GM18505 (cell line): ENCODE results near the gene GRIA3.

Experiments
- ATAC-seq: cut with Tn5 transposase; IDR thresholded peaks from one replicate; pipeline ENCODE4 v1.9.1; 2021; ENCODE audit not compliant: unreplicated experiment
- POLR2A ChIP-seq: IDR thresholded peaks from 4 replicates; pipeline ENCODE4 v1.6.1; 2011; ENCODE audit warnings: borderline replicate concordance; ENCODE audit not compliant: insufficient read depth, insufficient read length; ENCODE audit errors: extremely low read depth

The GRIA3 gene

DNA sequence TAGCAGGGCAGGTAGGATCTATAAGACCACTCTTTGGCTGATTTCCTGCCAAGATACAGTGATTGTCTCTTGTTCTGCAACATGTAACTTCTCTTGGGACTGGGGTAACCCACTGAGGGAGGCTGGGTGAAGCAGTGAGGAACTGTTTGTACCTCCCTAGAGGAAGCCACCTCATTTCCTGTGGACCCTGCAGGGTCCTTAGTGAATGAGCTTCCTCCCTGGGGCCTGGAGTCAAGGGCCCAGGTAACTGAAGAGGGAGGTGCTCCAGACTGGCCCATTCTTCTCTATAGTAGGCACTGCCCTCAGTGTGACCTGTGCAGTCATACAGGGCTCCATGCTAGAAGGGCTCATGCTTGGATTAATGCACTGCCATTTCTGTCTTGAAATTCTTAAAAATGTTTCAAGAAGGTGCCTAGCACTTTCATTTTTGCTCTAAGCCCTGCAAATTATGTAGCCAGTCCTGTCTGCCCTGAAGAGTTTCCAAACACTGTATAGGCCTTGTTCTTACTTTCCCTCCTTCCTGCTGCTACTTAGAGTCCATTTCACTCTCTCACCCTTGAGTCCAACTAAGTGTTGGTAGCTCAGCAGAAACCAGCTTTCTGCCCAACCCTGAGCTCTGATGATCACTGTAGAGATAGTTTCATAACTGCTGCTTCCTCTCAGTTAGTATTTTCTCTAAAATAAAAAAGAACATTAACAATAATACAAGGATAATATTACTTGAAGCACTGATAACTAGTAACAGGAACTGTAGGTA lies 8.5 kb upstream of the GRIA3 start:
- no peak for TF ChIP-seq POLR2A
- ATAC-seq, result no peak

DNA sequence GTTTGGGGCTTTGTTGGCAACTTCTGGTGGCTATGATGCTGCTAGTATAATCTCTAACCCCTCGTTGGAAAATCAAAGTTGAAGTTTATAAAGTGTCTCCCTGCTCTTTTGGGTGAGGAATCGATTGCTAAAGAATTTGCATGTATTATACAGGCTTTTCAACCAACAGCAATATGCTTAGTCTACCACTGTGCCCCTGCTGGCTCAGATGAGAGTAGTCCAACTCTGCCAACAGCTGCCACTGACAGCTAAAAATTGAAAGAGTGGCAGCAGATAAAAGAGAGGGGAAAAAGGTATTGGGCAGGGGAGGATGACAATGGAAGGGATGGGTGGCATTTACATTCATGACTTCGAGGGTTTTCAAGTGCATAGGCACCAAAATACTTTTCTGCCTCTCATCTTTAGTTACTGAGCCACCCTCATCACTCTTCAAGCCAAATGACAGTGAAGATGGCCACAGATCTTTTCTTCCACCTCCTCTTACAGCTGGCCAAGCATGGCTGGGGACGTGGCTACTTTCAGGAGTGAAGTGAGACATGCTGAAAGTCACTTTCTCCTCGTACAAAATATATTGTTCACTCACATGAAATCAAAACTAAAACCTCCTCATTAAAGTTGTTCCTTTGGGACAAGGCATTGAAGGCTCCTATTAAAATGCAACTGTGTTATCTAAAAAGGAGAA lies 2.7 kb upstream of the GRIA3 start:
- no peak for TF ChIP-seq POLR2A
- no peak for ATAC-seq

DNA sequence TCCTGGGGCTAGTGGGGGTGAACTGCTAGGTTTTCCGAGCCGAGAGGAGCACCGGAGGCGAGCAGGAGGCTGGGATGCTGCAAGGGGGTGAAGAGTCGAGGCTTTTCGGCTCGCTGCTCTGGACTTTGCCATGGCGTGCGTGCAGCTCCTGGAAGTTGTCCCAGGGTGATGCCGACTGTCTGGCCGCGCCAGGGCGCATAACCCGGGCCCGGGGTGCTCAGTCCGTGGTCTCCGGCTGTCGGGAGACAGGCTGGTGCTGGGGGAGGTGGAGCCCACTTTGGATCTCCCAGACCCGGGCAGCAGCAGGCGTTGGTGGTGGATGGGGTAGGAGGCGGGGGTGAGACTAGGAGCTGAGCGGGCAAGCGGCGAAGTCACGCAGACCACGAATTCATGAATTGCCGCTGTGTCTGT lies 793 bp downstream of the GRIA3 start:
- no peak for ATAC-seq
- TF ChIP-seq POLR2A, result no peak

DNA sequence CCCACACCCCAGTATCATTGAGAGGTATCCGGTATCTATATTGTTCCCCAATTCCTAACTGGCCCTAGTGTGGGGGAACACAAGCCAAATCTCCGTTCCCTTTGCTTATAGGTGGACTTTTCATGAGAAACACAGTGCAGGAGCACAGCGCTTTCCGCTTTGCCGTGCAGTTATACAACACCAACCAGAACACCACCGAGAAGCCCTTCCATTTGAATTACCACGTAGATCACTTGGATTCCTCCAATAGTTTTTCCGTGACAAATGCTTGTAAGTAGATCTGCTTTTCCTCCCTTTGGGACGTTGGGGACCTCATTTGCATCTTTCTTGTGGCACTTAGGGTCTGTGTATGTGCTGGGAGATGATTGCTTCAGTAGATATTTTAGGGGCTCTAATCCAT lies 1.6 kb downstream of the GRIA3 start:
- no peak for TF ChIP-seq POLR2A
- ATAC-seq, result no peak

DNA sequence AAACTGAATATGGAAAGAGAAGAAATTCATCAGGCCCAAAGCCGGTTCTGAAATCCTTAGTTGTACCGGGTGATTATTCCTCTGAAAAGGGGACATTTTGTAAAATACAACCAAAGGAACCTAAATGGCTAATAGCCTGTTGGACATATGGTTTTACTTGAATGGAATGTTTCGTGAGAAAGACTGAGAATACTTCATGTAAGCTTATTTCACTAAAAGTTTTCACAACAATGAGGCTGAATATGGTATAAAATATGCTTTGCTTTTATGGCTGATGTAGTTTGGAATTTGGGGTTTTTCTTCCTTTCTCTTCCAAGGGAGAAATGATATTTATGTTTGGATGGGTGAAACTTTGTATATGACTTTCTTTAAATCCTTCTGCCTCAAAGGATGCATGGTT lies 2.7 kb downstream of the GRIA3 start:
- no peak for ATAC-seq
- no peak for TF ChIP-seq POLR2A

DNA sequence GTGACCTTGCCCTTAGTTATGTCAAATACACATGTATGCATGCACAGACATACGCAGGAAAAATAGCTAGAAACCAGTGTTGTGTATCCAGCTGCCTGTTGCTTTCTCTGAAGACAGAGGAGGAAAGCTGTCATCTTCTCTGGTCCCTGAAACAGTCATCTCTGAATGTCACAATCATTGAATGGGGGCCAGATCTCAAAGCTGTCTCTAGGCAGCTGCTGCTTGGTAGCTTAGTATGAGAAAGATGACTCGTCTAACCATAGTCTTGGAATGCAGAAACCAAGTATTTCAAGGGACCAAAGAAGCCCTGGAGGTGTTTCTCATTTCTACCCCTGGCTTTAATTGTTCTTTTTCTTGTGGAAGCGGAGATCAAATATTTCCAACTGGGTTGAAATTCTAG lies 4.0 kb downstream of the GRIA3 start:
- TF ChIP-seq POLR2A, result no peak

DNA sequence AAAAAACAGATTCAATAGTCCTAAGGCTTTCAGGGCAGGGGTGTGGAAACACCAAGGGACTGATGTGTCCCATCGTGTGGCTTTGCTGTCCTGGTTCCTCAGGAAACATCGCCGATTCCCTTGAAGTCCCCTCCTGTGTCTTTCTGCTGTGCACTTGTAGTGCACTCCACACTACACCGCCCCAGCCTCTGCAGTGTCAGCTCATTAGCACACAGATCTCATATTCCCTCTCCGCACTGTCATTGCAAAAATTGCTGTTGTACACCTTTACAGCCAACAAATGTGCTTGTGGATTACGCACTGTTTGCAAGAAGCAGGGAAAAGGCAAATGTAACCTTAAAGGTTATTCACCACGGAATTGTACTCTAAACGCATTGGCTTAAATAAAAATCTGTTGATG lies 5.3 kb downstream of the GRIA3 start:
- ATAC-seq, result no peak
- no peak for TF ChIP-seq POLR2A

More for the DNA sequence above, 4.0 kb downstream of the GRIA3 start:
- ATAC-seq, result no peak

DNA sequence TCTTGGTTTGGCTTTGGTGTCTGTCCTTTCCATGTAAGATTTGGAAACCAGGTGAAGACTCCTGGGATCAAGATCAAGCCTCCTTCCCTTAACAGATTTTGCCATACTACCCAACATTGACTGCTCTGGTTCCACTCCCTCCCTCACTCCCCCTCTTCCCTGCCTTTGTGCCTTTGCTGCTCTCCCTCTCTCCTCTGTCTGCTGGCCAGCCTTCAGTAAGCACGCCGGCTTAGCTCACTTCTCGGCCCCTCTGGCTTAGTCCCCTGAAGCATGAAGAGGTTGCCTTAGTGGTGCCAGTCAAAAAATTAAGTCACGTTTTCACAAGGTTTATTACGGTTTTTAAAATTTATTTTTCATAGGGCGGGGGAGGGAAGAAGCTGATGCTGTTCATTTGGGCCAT lies 6.0 kb downstream of the GRIA3 start:
- no peak for ATAC-seq
- TF ChIP-seq POLR2A, result no peak

DNA sequence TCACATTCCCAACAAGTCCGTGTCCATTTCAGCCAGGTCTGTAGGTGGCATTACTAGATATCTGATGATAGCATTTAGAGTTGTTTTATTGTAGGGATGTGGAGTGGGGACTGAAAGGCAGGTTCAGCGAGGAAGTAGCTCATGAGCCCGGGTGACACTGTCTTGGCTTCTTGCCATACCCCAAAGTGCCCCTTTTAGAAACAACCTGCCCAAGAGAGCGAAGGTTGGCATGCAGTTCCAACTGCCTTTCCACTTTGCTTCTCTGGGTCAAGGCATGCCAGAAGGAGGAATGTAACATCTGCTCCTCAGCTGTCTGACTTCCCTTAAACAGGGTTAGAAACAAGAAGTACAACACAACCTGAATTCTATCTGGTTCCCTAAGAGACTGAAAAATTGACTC lies 9.0 kb downstream of the GRIA3 start:
- no peak for TF ChIP-seq POLR2A
- ATAC-seq, result no peak

DNA sequence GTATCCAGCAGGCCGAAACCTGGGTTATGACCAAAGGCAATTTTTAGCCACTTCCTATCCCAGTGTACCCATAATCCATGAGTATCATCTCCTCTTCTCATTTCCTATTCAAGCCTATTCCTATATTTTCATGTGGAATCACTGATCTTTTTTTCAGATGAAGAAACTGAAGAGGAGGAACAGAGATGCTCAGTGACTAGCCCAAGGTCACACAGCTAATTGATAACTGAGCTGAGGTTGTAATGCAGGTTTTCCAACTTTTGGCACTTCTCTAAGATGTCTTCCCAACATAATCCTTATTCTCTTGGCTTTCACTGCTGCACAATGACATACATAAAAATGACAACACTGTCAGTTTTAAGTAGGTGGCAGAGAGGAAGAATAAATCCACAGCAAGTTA lies 15.3 kb downstream of the GRIA3 start:
- ATAC-seq, result no peak
- TF ChIP-seq POLR2A, result no peak

DNA sequence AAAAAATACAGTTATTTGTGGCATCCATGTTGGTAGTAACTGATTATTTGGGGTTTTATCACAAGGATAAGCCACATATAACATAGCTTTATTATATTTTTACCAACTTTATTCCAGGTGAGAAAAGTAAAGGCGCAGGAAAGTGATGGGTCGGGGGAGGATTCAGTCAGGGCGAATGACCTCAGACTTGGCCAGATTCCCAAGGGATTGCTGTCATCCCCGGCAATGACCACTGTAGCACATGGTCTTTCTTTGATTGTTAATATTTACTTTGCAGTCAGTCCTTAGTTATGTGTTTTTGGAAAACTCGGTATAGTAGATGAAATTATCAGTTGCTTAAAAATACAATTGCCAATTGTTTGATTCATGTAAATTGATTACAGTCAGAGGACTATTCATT lies 17.6 kb downstream of the GRIA3 start:
- no peak for TF ChIP-seq POLR2A

DNA sequence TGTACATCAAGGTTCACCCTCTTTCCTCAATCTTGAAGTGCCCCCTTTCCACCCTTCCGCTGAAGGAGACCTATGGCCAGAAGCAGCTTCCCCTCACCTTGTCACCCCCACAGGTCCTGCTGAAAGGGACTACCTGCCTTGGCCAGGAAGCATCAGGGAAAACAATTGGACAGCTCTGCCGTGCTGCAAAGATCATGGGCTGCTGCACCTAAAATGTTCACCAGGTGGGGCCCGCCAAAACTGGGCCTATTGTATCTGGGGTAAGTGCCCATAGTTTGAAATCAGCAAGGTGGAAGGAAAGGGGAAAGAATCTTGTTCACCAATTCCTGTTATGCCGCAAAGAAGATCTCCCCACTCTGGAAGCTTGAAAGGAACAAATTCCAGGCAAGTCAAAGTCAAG lies 18.4 kb downstream of the GRIA3 start:
- ATAC-seq, result no peak
- no peak for TF ChIP-seq POLR2A

More for the DNA sequence above, 17.6 kb downstream of the GRIA3 start:
- ATAC-seq, result no peak

DNA sequence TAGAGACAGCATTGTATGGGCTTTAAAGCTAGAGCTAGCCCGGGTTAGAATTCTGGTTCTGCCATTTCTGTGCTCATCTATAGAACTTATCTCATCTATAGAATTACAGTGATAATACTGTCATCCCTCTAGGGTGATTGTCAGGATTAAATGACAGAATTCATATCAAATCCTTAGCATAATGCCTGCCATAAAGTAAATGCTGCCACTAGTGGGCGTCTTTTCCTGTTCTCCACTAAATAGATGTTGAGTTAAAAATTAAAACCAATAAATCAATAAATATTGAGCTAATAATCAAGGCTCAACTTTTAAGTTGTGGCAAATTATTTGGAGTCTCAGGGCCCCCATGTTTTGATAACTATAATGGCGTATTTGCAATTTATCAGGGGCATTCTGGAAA lies 19.7 kb downstream of the GRIA3 start:
- ATAC-seq, result no peak
- no peak for TF ChIP-seq POLR2A

DNA sequence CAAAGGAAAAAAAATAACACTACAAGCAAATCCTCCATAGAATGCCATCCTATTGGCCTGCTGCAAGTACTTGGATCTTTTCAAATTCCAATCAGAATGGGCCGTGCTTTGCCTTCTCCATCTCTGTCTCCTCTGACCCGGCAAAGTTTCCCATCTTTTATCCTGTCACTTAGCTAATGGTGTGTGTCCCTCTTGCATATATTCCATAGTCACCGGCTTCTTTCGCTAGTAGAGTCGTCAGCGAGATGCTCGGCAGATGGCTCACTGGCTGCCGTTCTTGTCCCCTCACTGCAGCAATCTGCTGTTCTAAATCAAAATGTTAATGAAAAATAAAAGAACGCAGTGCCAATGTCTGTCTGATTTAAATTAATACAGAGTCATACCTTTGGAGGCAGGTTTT lies 22.1 kb downstream of the GRIA3 start:
- no peak for ATAC-seq
- no peak for TF ChIP-seq POLR2A

DNA sequence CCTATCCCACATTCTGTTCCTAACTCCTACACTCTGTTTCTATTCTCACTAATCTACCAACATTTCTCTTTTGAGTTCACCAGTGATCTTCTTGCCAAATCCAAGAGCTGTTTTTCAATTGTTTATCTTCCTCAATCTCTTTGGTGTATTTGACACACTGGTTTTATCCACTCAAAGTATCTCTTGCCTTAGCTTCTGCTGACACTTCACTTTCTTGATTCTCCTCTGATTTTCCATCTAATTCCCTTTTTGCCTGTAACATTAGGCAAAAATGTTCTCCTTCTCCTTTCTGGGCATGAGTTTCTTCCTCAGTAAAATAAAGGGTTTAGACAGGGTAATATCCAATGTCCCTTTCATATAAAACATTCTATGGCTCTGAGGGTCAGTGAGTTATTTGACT lies 26.2 kb downstream of the GRIA3 start:
- ATAC-seq, result no peak
- TF ChIP-seq POLR2A, result no peak

DNA sequence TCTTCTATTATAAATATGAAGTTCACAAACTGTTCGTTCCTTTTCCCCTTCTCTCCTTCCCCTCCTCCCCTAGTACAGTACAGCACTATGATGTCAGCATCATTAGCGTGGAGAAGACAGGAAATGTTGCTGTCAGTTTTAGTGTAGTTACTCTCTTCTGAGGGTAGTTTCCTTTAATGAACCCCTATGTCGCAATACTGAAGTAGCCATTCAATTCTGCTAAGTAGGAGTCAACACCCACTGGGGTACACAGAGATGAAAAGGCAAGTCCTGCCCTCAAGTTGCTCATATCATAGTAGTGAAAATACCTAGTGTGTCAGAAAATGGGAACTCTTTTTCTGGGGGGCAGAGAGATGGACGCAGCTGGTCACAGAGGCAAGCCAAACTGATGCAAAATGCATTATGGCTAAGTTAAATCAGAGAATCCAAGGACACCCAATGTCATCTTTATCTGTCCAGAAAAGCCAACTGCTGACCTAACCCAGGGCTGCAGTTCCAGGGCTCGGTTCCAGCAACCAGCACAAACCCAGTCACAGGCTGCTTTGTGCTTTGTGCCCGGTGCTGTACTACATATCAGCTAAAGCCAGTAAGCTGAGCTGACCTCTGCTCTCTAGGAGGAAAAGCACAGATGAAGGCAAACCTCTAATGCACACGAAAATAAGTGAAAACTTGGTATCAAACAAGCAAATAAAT lies 31.5 kb downstream of the GRIA3 start:
- ATAC-seq, result no peak
- no peak for TF ChIP-seq POLR2A
